GM19468 (cell line): ENCODE results near the gene HIVEP3.

Experiments used
- ATAC-seq: cut with Tn5 transposase; IDR thresholded peaks from one replicate; pipeline ENCODE4 v1.9.1; 2021; ENCODE audit warnings: mild to moderate bottlenecking, moderate library complexity, moderate number of reproducible peaks; ENCODE audit not compliant: unreplicated experiment; ENCODE audit errors: extremely low read depth

HIVEP3 gene

GRCh38 chr1:41520951-41521752 is 397.6 kb downstream of the HIVEP3 start:
- no peak for ATAC-seq

GRCh38 chr1:41519667-41520066 is 399.1 kb downstream of the HIVEP3 start:
- no peak for ATAC-seq

GRCh38 chr1:41518471-41518870 is 400.3 kb downstream of the HIVEP3 start:
- no peak for ATAC-seq

GRCh38 chr1:41517062-41517438 is 401.7 kb downstream of the HIVEP3 start:
- ATAC-seq: no peak

GRCh38 chr1:41516168-41517061 is 402.3 kb downstream of the HIVEP3 start:
- ATAC-seq: no peak

GRCh38 chr1:41515778-41516167 is 402.9 kb downstream of the HIVEP3 start:
- ATAC-seq: no peak

- no peak for ATAC-seq
Observed at GRCh38 chr1:41515131-41515678, 403.5 kb downstream of the HIVEP3 start.

- no peak for ATAC-seq
Observed at GRCh38 chr1:41514381-41514780, 404.3 kb downstream of the HIVEP3 start.

- no peak for ATAC-seq
Observed at GRCh38 chr1:41513383-41513735, 405.4 kb downstream of the HIVEP3 start.

- no peak for ATAC-seq
Observed at GRCh38 chr1:41512701-41513382, 405.9 kb downstream of the HIVEP3 start.

GRCh38 chr1:41511239-41511540 is 407.5 kb downstream of the HIVEP3 start:
- ATAC-seq: no peak

GRCh38 chr1:41510531-41511238 is 408.0 kb downstream of the HIVEP3 start:
- no peak for ATAC-seq

- ATAC-seq: no peak
Observed at GRCh38 chr1:41509270-41509671, 409.5 kb downstream of the HIVEP3 start.

- no peak for ATAC-seq
Observed at GRCh38 chr1:41508290-41508689, 410.4 kb downstream of the HIVEP3 start.

GRCh38 chr1:41507836-41508235 is 410.9 kb downstream of the HIVEP3 start:
- ATAC-seq: no peak

GRCh38 chr1:41507110-41507720 is 411.5 kb downstream of the HIVEP3 start:
- no peak for ATAC-seq

GRCh38 chr1:41504114-41505035 is 414.3 kb downstream of the HIVEP3 start:
- no peak for ATAC-seq

GRCh38 chr1:41503538-41504113 is 415.1 kb downstream of the HIVEP3 start:
- no peak for ATAC-seq
